ENCODE measurements around the gene SSBP2. TPM values are rescaled to one million over a fixed set of nuclear protein-coding genes. Genes with fewer than 3 reads are reported as not detected.
"Not testable (repeated sequence)": the region's sequence is repeated elsewhere in the genome, so short reads cannot be mapped to it uniquely, and the experiment has no call there.

The SSBP2 gene
- total RNA-seq, 1 donor from 2014 or later, result 30.6 TPM

GRCh38 chr5:81679885-81680284 lies 71.0 kb downstream of the SSBP2 start:
- intact Hi-C loops (cut with micrococcal nuclease), result no loop called here

GRCh38 chr5:81675420-81675819 lies 75.5 kb downstream of the SSBP2 start:
- intact Hi-C loops (cut with micrococcal nuclease), result no loop called here

GRCh38 chr5:81665795-81666194 lies 85.1 kb downstream of the SSBP2 start:
- intact Hi-C loops (cut with micrococcal nuclease), result no loop called here

GRCh38 chr5:81660624-81661023 lies 90.3 kb downstream of the SSBP2 start:
- intact Hi-C loops (cut with micrococcal nuclease), result not testable (repeated sequence)

GRCh38 chr5:81657386-81657785 lies 93.5 kb downstream of the SSBP2 start:
- intact Hi-C loops (cut with micrococcal nuclease), result no loop called here

GRCh38 chr5:81656783-81657182 lies 94.1 kb downstream of the SSBP2 start:
- intact Hi-C loops (cut with micrococcal nuclease), result no loop called here

- intact Hi-C loops (cut with micrococcal nuclease), result no loop called here
Observed at GRCh38 chr5:81650987-81651386, 99.9 kb downstream of the SSBP2 start.

GRCh38 chr5:81646469-81646995 lies 104.4 kb downstream of the SSBP2 start:
- intact Hi-C loops (cut with micrococcal nuclease), result no loop called here

GRCh38 chr5:81642210-81642609 lies 108.7 kb downstream of the SSBP2 start:
- intact Hi-C loops (cut with micrococcal nuclease), result no loop called here

- intact Hi-C loops (cut with micrococcal nuclease), result loop anchor here (10.0 kb wide), 1 partner anchor 215 kb away; no protein-coding TSS in a partner anchor
Observed at GRCh38 chr5:81639556-81639955, 111.3 kb downstream of the SSBP2 start.

GRCh38 chr5:81638471-81638870 lies 112.4 kb downstream of the SSBP2 start:
- intact Hi-C loops (cut with micrococcal nuclease), result loop anchor here (10.0 kb wide), 1 partner anchor 216 kb away; no protein-coding TSS in a partner anchor

- intact Hi-C loops (cut with micrococcal nuclease), result loop anchor here (5.0 to 10.0 kb wide), 3 partner anchors 221 to 533 kb away; partner anchors contain the start of gene ATG10
Observed at GRCh38 chr5:81633891-81634290, 117.0 kb downstream of the SSBP2 start.

GRCh38 chr5:81633471-81633870 lies 117.4 kb downstream of the SSBP2 start:
- intact Hi-C loops (cut with micrococcal nuclease), result loop anchor here (5.0 to 10.0 kb wide), 3 partner anchors 221 to 534 kb away; partner anchors contain the start of gene ATG10

- intact Hi-C loops (cut with micrococcal nuclease), result loop anchor here (5.0 to 10.0 kb wide), 3 partner anchors 222 to 535 kb away; partner anchors contain the start of gene ATG10
Observed at GRCh38 chr5:81632679-81633078, 118.2 kb downstream of the SSBP2 start.

- intact Hi-C loops (cut with micrococcal nuclease), result loop anchor here (5.0 to 10.0 kb wide), 3 partner anchors 223 to 536 kb away; partner anchors contain the start of gene ATG10
Observed at GRCh38 chr5:81631621-81632020, 119.3 kb downstream of the SSBP2 start.

- intact Hi-C loops (cut with micrococcal nuclease), result loop anchor here (5.0 to 10.0 kb wide), 3 partner anchors 224 to 536 kb away; partner anchors contain the start of gene ATG10
Observed at GRCh38 chr5:81631124-81631523, 119.8 kb downstream of the SSBP2 start.

- intact Hi-C loops (cut with micrococcal nuclease), result loop anchor here (5.0 to 10.0 kb wide), 3 partner anchors 224 to 537 kb away; partner anchors contain the start of gene ATG10
Observed at GRCh38 chr5:81630684-81631083, 120.2 kb downstream of the SSBP2 start.

GRCh38 chr5:81629986-81630385 lies 120.9 kb downstream of the SSBP2 start:
- intact Hi-C loops (cut with micrococcal nuclease), result loop anchor here (5.0 to 10.0 kb wide), 3 partner anchors 225 to 537 kb away; partner anchors contain the start of gene ATG10

GRCh38 chr5:81628061-81628460 lies 122.8 kb downstream of the SSBP2 start:
- intact Hi-C loops (cut with micrococcal nuclease), result not testable (repeated sequence)

GRCh38 chr5:81626524-81626923 lies 124.4 kb downstream of the SSBP2 start:
- intact Hi-C loops (cut with micrococcal nuclease), result no loop called here

- intact Hi-C loops (cut with micrococcal nuclease), result no loop called here
Observed at GRCh38 chr5:81609810-81610375, 141.0 kb downstream of the SSBP2 start.

- intact Hi-C loops (cut with micrococcal nuclease), result no loop called here
Observed at GRCh38 chr5:81608976-81609375, 141.9 kb downstream of the SSBP2 start.

- intact Hi-C loops (cut with micrococcal nuclease), result no loop called here
Observed at GRCh38 chr5:81607693-81608092, 143.2 kb downstream of the SSBP2 start.
